SK-N-SH (cell line): ENCODE results near the gene DHDH. TPM values are rescaled to one million over a fixed set of nuclear protein-coding genes. Genes with fewer than 3 reads are reported as not detected.

ENCODE experiments used
- CTCF ChIA-PET: fragments of 300-600, 350-600 bp; formaldehyde crosslinking; extraction: SDS; loops from one replicate; lab custom pipeline; 2021; lab: Yijun Ruan, JAX
- POLR2A ChIA-PET: fragments of 350-600 bp; sonication (Branson Sonifier 250); formaldehyde crosslinking; extraction: SDS; loops from one replicate; lab custom pipeline; 2020; ENCODE audit warnings: antibody characterized with exemption, inconsistent platforms; lab: Yijun Ruan, JAX
- DNase-seq: peaks from one replicate; pipeline ENCODE4 v3.0.0; 2012
- H2AFZ ChIP-seq: fragments of 200-600 bp; sonication (generic); 2 replicates; pipeline ENCODE4 v1.8.1; 2016; ENCODE audit warnings: antibody characterized with exemption, mild to moderate bottlenecking, low read depth
- H3F3A ChIP-seq: fragments of 200-600 bp; sonication (generic); replicated peaks from 2 replicates; pipeline ENCODE3; 2016; ENCODE audit warnings: antibody characterized with exemption, mild to moderate bottlenecking; ENCODE audit not compliant: insufficient read depth
- H3K27ac ChIP-seq, 2 experiments: fragments of 200-500 bp in 1 of 2; fragments of 200-600 bp in 1 of 2; sonication (Bioruptor generic) in 1 of 2; sonication (generic), shearing (Covaris generic) in 1 of 2; 2 replicates each; pipeline versions ENCODE4 v1.5.1 to v1.6.1; 2014 to 2016; ENCODE audit warnings: low read depth in 2 of 2, inconsistent platforms in 1 of 2, low read length in 1 of 2, mild to moderate bottlenecking in 1 of 2, mixed read lengths in 1 of 2
- H3K27me3 ChIP-seq: fragments of 200-600 bp; sonication (generic), shearing (Covaris generic); 2 replicates; pipeline ENCODE4 v1.6.1; 2016; ENCODE audit warnings: mixed run types; ENCODE audit not compliant: insufficient read depth
- H3K36me3 ChIP-seq, 2 experiments: fragments of 200-500 bp in 1 of 2; fragments of 200-600 bp in 1 of 2; sonication (Bioruptor generic) in 1 of 2; sonication (generic) in 1 of 2; replicated peaks in 1 of 2; 2 replicates each; pipeline versions ENCODE3 to v1.5.1; 2014 to 2016; ENCODE audit warnings: low read length in 1 of 2, mild to moderate bottlenecking in 1 of 2; ENCODE audit not compliant: insufficient read depth in 2 of 2, control insufficient read depth in 1 of 2
- H3K4me1 ChIP-seq, 2 experiments: fragments of 200-500 bp in 1 of 2; fragments of 200-600 bp in 1 of 2; sonication (Bioruptor generic) in 1 of 2; sonication (generic), shearing (Covaris generic) in 1 of 2; 2 replicates each; pipeline versions ENCODE4 v1.5.1 to v1.6.1; 2014 to 2016; ENCODE audit warnings: low read depth in 1 of 2, low read length in 1 of 2, mixed run types in 1 of 2; ENCODE audit not compliant: insufficient read depth in 2 of 2, control insufficient read depth in 1 of 2
- H3K4me2 ChIP-seq: fragments of 200-600 bp; sonication (generic), shearing (Covaris generic); 2 replicates; pipeline ENCODE4 v1.6.1; 2017; ENCODE audit warnings: mixed run types
- H3K4me3 ChIP-seq, 2 experiments: fragments of 200-500 bp in 1 of 2; fragments of 200-600 bp in 1 of 2; sonication (Bioruptor generic) in 1 of 2; sonication (generic), shearing (Covaris generic) in 1 of 2; 2 replicates each; pipeline versions ENCODE4 v1.5.1 to v1.8.1; 2014 to 2016; ENCODE audit warnings: low read depth in 2 of 2, inconsistent platforms in 1 of 2, low read length in 1 of 2, mild to moderate bottlenecking in 1 of 2, mixed read lengths in 1 of 2, moderate library complexity in 1 of 2
- H3K79me2 ChIP-seq: fragments of 200-600 bp; sonication (generic); 2 replicates; pipeline ENCODE4 v1.8.1; 2017; ENCODE audit warnings: mild to moderate bottlenecking; ENCODE audit not compliant: insufficient read depth
- H3K9ac ChIP-seq: fragments of 200-600 bp; sonication (generic); 2 replicates; pipeline ENCODE4 v1.6.1; 2017; ENCODE audit warnings: mixed run types
- H3K9me2 ChIP-seq: fragments of 200-600 bp; sonication (generic); 2 replicates; pipeline ENCODE4 v1.6.1; 2017; ENCODE audit warnings: mixed run types
- H3K9me3 ChIP-seq: fragments of 200-600 bp; sonication (generic); 2 replicates; pipeline ENCODE4 v1.6.1; 2017; ENCODE audit warnings: mixed run types, mild to moderate bottlenecking, moderate library complexity
- H4K20me1 ChIP-seq: fragments of 200-600 bp; sonication (generic); 2 replicates; pipeline ENCODE4 v1.6.1; 2017; ENCODE audit warnings: mild to moderate bottlenecking, mixed run types; ENCODE audit not compliant: insufficient read depth
- CTCF ChIP-seq: fragments of 200-600 bp; sonication (generic); IDR thresholded peaks from 2 replicates; pipeline ENCODE4 v1.6.1; 2017; ENCODE audit warnings: antibody characterized with exemption, mild to moderate bottlenecking, moderate library complexity
- ELF1 ChIP-seq: IDR thresholded peaks from 2 replicates; pipeline ENCODE4 v1.4.0; 2012
- EP300 ChIP-seq, 2 experiments: IDR thresholded peaks; 2 replicates each; pipeline versions ENCODE4 v1.4.0 to v1.6.1; 2012; ENCODE audit warnings: borderline replicate concordance in 1 of 2, low read depth in 1 of 2, low read length in 1 of 2
- FOSL2 ChIP-seq: IDR thresholded peaks from 2 replicates; pipeline ENCODE4 v1.4.0; 2012; ENCODE audit warnings: low read depth, mild to moderate bottlenecking, moderate library complexity, borderline replicate concordance
- JUND ChIP-seq: IDR thresholded peaks from 2 replicates; pipeline ENCODE4 v1.4.0; 2012
- NFIC ChIP-seq: IDR thresholded peaks from 2 replicates; pipeline ENCODE4 v1.4.0; 2012; ENCODE audit warnings: borderline replicate concordance
- NRF1 ChIP-seq: IDR thresholded peaks from 2 replicates; pipeline ENCODE4 v1.6.1; 2012; ENCODE audit warnings: low read depth, mild to moderate bottlenecking, low read length
- POLR2AphosphoS5 ChIP-seq: IDR thresholded peaks from 2 replicates; pipeline ENCODE4 v1.6.1; 2012; ENCODE audit warnings: low read depth, low read length
- RAD21 ChIP-seq: IDR thresholded peaks from 2 replicates; pipeline ENCODE4 v1.6.1; 2012; ENCODE audit warnings: mild to moderate bottlenecking, low read length
- RCOR1 ChIP-seq: fragments of 150-350 bp; IDR thresholded peaks from 2 replicates; pipeline ENCODE4 v1.6.1; 2017; ENCODE audit warnings: antibody characterized with exemption, low read length
- REST ChIP-seq: IDR thresholded peaks from 2 replicates; pipeline ENCODE4 v1.6.1; 2012; ENCODE audit warnings: mild to moderate bottlenecking, low read depth, low read length, moderate library complexity
- RXRA ChIP-seq: IDR thresholded peaks from 2 replicates; pipeline ENCODE4 v1.4.0; 2012; ENCODE audit warnings: low read depth, mild to moderate bottlenecking, borderline replicate concordance
- TAF1 ChIP-seq: IDR thresholded peaks from 2 replicates; pipeline ENCODE4 v1.6.1; 2012; ENCODE audit warnings: low read depth, mild to moderate bottlenecking, low read length, moderate library complexity, borderline replicate concordance
- ZBTB33 ChIP-seq: IDR thresholded peaks from 2 replicates; pipeline ENCODE4 v1.4.0; 2012; ENCODE audit warnings: low read depth, borderline replicate concordance
- WGBS: methylation state at CpG from one replicate; pipeline ENCODE4 v1.1.6; 2017; ENCODE audit warnings: low lambda C conversion rate; 5-methylcytosine and 5-hydroxymethylcytosine counted together
- polyA plus RNA-seq, 3 experiments: library from polyadenylated mRNA; depleted of rRNA; stranded (reverse); fragments of >200 nt; gene quantifications; 2 replicates each; pipeline ENCODE4 v1.2.3, GENCODE V29; 2012

Gene DHDH
- polyA plus RNA-seq, 1 of the 3 experiments (the other 2 are of a cell fraction) = 0.72 TPM

GRCh38 chr19:48964205-48965039, 30.9 kb downstream of the DHDH start:
- POLR2A ChIA-PET = interaction anchor here (0.6 kb wide), 1 partner anchor 10 kb away, joined by 4 read pairs; no protein-coding TSS in a partner anchor
- peaks cover 17 to 26% of the 10 kb centered on the region in 2 experiments; a peak in 3 of 4 replicates for H3K4me1 ChIP-seq
- no peak for DNase-seq
- peaks cover 18% of the 10 kb centered on the region for H4K20me1 ChIP-seq
- H3K4me3 ChIP-seq = no peak overlapping the region; a peak in 1 of 4 replicates
- H3K9ac ChIP-seq = peak overlapping the region; percentile 41; the same call in 1 of the 2 replicates
- no peaks in the 10 kb centered on the region for H3K27me3 ChIP-seq
- no peaks in the 10 kb centered on the region for H3K9me2 ChIP-seq
- H3K79me2 ChIP-seq = peaks cover 19% of the 10 kb centered on the region
- CTCF ChIA-PET = interaction anchor here (1.1 to 3.9 kb wide), 2 partner anchors 29 to 35 kb away, joined by 3 to 12 read pairs; partner anchors contain the start of genes GYS1 and RUVBL2
- peak overlapping the region; percentile 62 to 77 for H3K27ac ChIP-seq
- WGBS = 57% methylated on average over 17 of the region's 19 CpGs
- peak overlapping the region; percentile 56; the same call in 1 of the 2 replicates for H3K4me2 ChIP-seq
- no peaks in the 10 kb centered on the region for H3K9me3 ChIP-seq
- no peak for TF ChIP-seq EP300 (IDR thresholded peaks at IDR 0.05; ENCODE audit: borderline replicate concordance in 1 of 2, low read depth in 1 of 2, low read length in 1 of 2)
- TF ChIP-seq CTCF = no peak
- TF ChIP-seq REST = no peak
- no peak for TF ChIP-seq NFIC
- no peak for TF ChIP-seq ZBTB33
- no peak for TF ChIP-seq TAF1
- TF ChIP-seq RAD21 = no peak
- TF ChIP-seq RXRA = no peak
- no peak for TF ChIP-seq POLR2AphosphoS5
- TF ChIP-seq NRF1 = no peak
- TF ChIP-seq RCOR1 = no peak
- no peak for TF ChIP-seq ELF1
- no peak for TF ChIP-seq FOSL2
- TF ChIP-seq JUND = no peak
- H2AFZ ChIP-seq = no peak overlapping the region
- peaks cover 11 to 22% of the 10 kb centered on the region in 2 experiments for H3K36me3 ChIP-seq
- H3F3A ChIP-seq = peaks cover 54% of the 10 kb centered on the region
